Lower leg skin (tissue), 4 donors: ENCODE results near the gene PRPF40A. TPM values are rescaled to one million over a fixed set of nuclear protein-coding genes. Genes with fewer than 3 reads are reported as not detected.
A peak's percentile ranks its signal among the peaks of the same experiment; 100 is the strongest.

ENCODE experiments used
- DNase-seq, 2 donors: peaks; one replicate each; pipeline ENCODE4 v3.0.0-alpha.2; 2019; ENCODE audit warnings: low spot score in 2 of 2
- H3K4me3 ChIP-seq: fragments of 200-600 bp; sonication (generic); 2 replicates; pipeline ENCODE4 v1.5.1; 2017; ENCODE audit warnings: mild to moderate bottlenecking, low read depth; ENCODE audit not compliant: poor library complexity, severe bottlenecking
- CTCF ChIP-seq, 3 donors: fragments of 450-650 bp; IDR thresholded peaks; one replicate each; pipeline ENCODE4 v1.5.1; 2016; ENCODE audit warnings: antibody characterized with exemption in 3 of 3, mild to moderate bottlenecking in 3 of 3, moderate library complexity in 2 of 3
- POLR2A ChIP-seq, 2 donors: fragments of 450-650 bp; IDR thresholded peaks; one replicate each; pipeline ENCODE4 v1.6.1; 2016 to 2017; ENCODE audit warnings: antibody characterized with exemption in 2 of 2, mild to moderate bottlenecking in 1 of 2, moderate library complexity in 1 of 2
- WGBS, 2 donors: methylation state at CpG; one replicate each; pipeline ENCODE4 v1.1.5; 2018; 5-methylcytosine and 5-hydroxymethylcytosine counted together
- intact Hi-C: fragments of 100-400 bp; cut with DNase I; formaldehyde crosslinking; loops from one replicate; pipeline ENCODE4 v1.15.0; 2023; ENCODE audit warnings: low total_unique reads
- total RNA-seq, 4 donors: library from RNA; depleted of rRNA; stranded (reverse); fragments of >200 nt; gene quantifications; one replicate each; pipeline ENCODE4 v1.1.0, GENCODE V29; 2016

The PRPF40A gene
- total RNA-seq, 4 donors from 2014 or later: 70.9 to 137 (median 83.2) TPM

- WGBS, 2 donors: 35% methylated on average over 5 of the region's 5 CpGs
- DNase-seq: peak; percentile 34 to 88
- H3K4me3 ChIP-seq: no peak overlapping the region
- TF ChIP-seq CTCF (IDR thresholded peaks at IDR 0.05) (peak in 1 of 3 donors; percentile 34), POLR2A (IDR thresholded peaks at IDR 0.05) (no peak)
- intact Hi-C loops: loop anchor here (5.0 kb wide), 1 partner anchor 443 kb away; no protein-coding TSS in a partner anchor
Measured at GRCh38 chr2:152635635-152636298, 81.5 kb downstream of the PRPF40A start.

- no peak for DNase-seq
- H3K4me3 ChIP-seq: no peak overlapping the region
- intact Hi-C loops: loop anchor here (5.0 kb wide), 1 partner anchor 595 kb away; no protein-coding TSS in a partner anchor
- no peak for TF ChIP-seq CTCF (IDR thresholded peaks at IDR 0.05)
- WGBS, 2 donors: 92% methylated on average over 3 of the region's 3 CpGs
Measured at GRCh38 chr2:152632736-152633135, 84.5 kb downstream of the PRPF40A start.

- no peak for DNase-seq
Measured at GRCh38 chr2:152630466-152630865, 86.8 kb downstream of the PRPF40A start.

DNA sequence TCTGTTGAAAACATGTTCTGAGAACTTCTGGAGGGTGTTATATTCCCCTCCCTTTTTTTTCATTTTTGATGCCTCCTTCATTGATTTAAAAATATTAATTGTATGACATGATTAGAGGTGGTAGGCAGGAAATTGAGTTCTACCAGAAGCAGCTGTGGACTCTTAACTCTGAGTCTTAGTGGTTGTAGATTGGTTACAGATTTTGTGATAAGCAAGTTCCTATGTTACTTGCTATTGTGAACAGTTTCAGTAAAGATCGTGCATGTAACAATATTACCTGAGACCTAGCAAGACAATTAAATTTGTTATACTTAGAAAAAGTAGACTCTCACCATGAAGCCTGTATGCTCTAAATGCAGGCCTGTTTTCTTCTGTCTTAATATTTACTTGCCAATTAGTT is 88.1 kb downstream of the PRPF40A start:
- TF ChIP-seq POLR2A (IDR thresholded peaks at IDR 0.05) (no peak), CTCF (IDR thresholded peaks at IDR 0.05) (no peak)
- H3K4me3 ChIP-seq: no peak overlapping the region
- DNase-seq: no peak
- WGBS, 2 donors: 80 to 84% methylated on average over 1 of the region's 1 CpG
- intact Hi-C loops: no loop called here

More at GRCh38 chr2:152630466-152630865, 86.8 kb downstream of the PRPF40A start:
- TF ChIP-seq CTCF (IDR thresholded peaks at IDR 0.05): no peak
- TF ChIP-seq POLR2A (IDR thresholded peaks at IDR 0.05): no peak
- no peak overlapping the region for H3K4me3 ChIP-seq
- 86 to 87% methylated on average over 4 of the region's 4 CpGs for WGBS, 2 donors
- intact Hi-C loops: loop anchor here (5.0 kb wide), 1 partner anchor 593 kb away; no protein-coding TSS in a partner anchor

DNA sequence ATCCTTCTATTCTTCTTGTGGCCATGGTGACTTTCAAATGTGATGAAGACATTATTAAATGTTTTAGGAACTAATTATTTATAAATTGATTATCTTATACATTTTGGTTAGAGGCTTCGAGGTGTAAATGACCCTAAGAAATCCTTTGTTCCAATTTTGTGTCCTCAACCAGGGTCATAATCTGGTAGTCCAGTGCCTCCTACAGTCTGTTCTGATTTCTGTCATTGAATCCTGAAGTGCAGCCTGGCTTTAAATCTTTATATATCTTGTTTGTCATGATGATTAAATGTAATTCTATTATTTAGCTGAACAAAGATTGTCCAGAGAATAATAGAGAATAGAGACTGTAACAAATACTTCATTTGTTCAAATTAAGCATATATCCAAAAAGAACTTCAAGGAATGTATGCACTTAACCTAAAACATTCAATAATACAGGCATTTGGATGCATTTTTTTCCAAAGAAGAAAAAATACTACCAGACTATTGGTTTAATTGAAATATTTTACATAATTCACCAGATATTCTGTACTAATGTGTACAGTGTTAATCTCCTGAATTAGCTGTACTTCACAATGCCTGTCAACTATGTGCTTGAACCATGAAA is 89.8 kb downstream of the PRPF40A start:
- WGBS, 2 donors: 7 to 11% methylated on average over 1 of the region's 1 CpG

More for the DNA sequence above, 89.8 kb downstream of the PRPF40A start:
- intact Hi-C loops: no loop called here
- no peak overlapping the region for H3K4me3 ChIP-seq
- no peak for DNase-seq
- TF ChIP-seq CTCF (IDR thresholded peaks at IDR 0.05) (no peak), POLR2A (IDR thresholded peaks at IDR 0.05) (no peak)
